Smooth muscle cell (in vitro differentiated cells): ENCODE data around the gene RAB4B. TPM values are rescaled to one million over a fixed set of nuclear protein-coding genes. Genes with fewer than 3 reads are reported as not detected.

Experiments
- DNase-seq: peaks from one replicate; lab custom pipeline; 2025; ENCODE audit not compliant: unreplicated experiment; lab: John Stamatoyannopoulos, UW
- H2AFZ ChIP-seq: fragments of 200-600 bp; sonication (generic); 2 replicates; pipeline ENCODE4 v1.6.0; 2016; ENCODE audit warnings: antibody characterized with exemption, low read depth, mild to moderate bottlenecking
- H3F3A ChIP-seq: fragments of 200-600 bp; sonication (generic); 2 replicates; pipeline ENCODE4 v1.6.0; 2017; ENCODE audit warnings: antibody characterized with exemption, low read depth
- H3K27ac ChIP-seq: fragments of 200-600 bp; sonication (generic); 2 replicates; pipeline ENCODE4 v1.5.1; 2016; ENCODE audit warnings: low read depth, mild to moderate bottlenecking
- H3K27me3 ChIP-seq: fragments of 200-600 bp; sonication (generic); 2 replicates; pipeline ENCODE4 v1.6.1; 2016; ENCODE audit warnings: low read depth, mild to moderate bottlenecking
- H3K36me3 ChIP-seq: fragments of 200-600 bp; sonication (generic); 2 replicates; pipeline ENCODE4 v1.5.1; 2016; ENCODE audit warnings: low read depth
- H3K4me1 ChIP-seq: fragments of 200-600 bp; sonication (generic); 2 replicates; pipeline ENCODE4 v1.5.1; 2016; ENCODE audit warnings: low read depth
- H3K4me2 ChIP-seq: fragments of 200-600 bp; sonication (generic); 2 replicates; pipeline ENCODE4 v1.6.0; 2016; ENCODE audit warnings: mild to moderate bottlenecking
- H3K4me3 ChIP-seq: fragments of 200-600 bp; sonication (generic); 2 replicates; pipeline ENCODE4 v1.5.1; 2016; ENCODE audit warnings: mild to moderate bottlenecking
- H3K79me2 ChIP-seq: fragments of 200-600 bp; sonication (generic); 2 replicates; pipeline ENCODE4 v1.6.0; 2016; ENCODE audit warnings: low read depth, mild to moderate bottlenecking
- H3K9ac ChIP-seq: fragments of 200-600 bp; sonication (generic); 2 replicates; pipeline ENCODE4 v1.6.0; 2016; ENCODE audit warnings: low read depth
- H3K9me3 ChIP-seq: fragments of 200-600 bp; sonication (generic); replicated peaks from 2 replicates; pipeline ENCODE4 v1.5.1; 2016; ENCODE audit warnings: low read depth
- H4K20me1 ChIP-seq: fragments of 200-600 bp; sonication (generic); 2 replicates; pipeline ENCODE4 v1.6.0; 2016; ENCODE audit warnings: low read depth
- CTCF ChIP-seq: fragments of 200-600 bp; sonication (generic); IDR thresholded peaks from 2 replicates; pipeline ENCODE4 v1.5.1; 2017; ENCODE audit warnings: borderline replicate concordance, mild to moderate bottlenecking, antibody characterized with exemption; ENCODE audit not compliant: insufficient read depth, poor library complexity, severe bottlenecking
- WGBS: methylation state at CpG from one replicate; pipeline ENCODE4 v1.1.7; 2016; ENCODE audit warnings: low lambda C conversion rate; 5-methylcytosine and 5-hydroxymethylcytosine counted together
- polyA plus RNA-seq: library from polyadenylated mRNA; unstranded; fragments of >200 nt; fragmentation: Nextera tagmentation; extraction: Ambion mirVana; gene quantifications from 2 replicates; pipeline ENCODE4 v1.2.1, GENCODE V29; 2016
- total RNA-seq: library from RNA; depleted of rRNA; stranded (reverse); fragments of >200 nt; gene quantifications from 2 replicates; pipeline ENCODE4 v1.2.3, GENCODE V29; 2014

RAB4B gene
- total and polyA plus RNA-seq, 2 experiments from 2014 or later, result 10.6 to 39.5 TPM

- H3K4me1 ChIP-seq, result peaks cover 16% of the 10 kb centered on the region
- no peaks in the 10 kb centered on the region for H3K9me3 ChIP-seq
- H3K9ac ChIP-seq, result peak within 1 kb of the TSS; percentile 89
- H3K79me2 ChIP-seq, result peaks cover 35% of the 10 kb centered on the region
- peak within 1 kb of the TSS; percentile 68 for H2AFZ ChIP-seq
- peak within 1 kb of the TSS; percentile 97 for H3K4me2 ChIP-seq
- DNase-seq, result peak; percentile 99
- peaks cover 15% of the 10 kb centered on the region for H4K20me1 ChIP-seq
- peak within 1 kb of the TSS; percentile 93 for H3K27ac ChIP-seq
- no peak for TF ChIP-seq CTCF
- WGBS, result 2% methylated on average over 43 of the region's 43 CpGs
- H3K4me3 ChIP-seq, result peak within 1 kb of the TSS; percentile 72
- no peaks in the 10 kb centered on the region for H3K27me3 ChIP-seq
- H3K36me3 ChIP-seq, result no peaks in the 10 kb centered on the region
- peaks cover 5% of the 10 kb centered on the region for H3F3A ChIP-seq
Observed at GRCh38 chr19:40750058-40750873, 27.8 kb upstream of the RAB4B start, which contains the start of gene ACTMAP. Gene ACTMAP (minus strand): TSS chr19:40750477. CDS start chr19:40749803, 674 bp downstream.

- peak; percentile 99 for DNase-seq
- H3K79me2 ChIP-seq, result peaks cover 42% of the 10 kb centered on the region
- TF ChIP-seq CTCF, result no peak
Observed at GRCh38 chr19:40750874-40751537, 27.0 kb upstream of the RAB4B start, which contains the start of gene SNRPA. Gene SNRPA (plus strand): TSS chr19:40751203. CDS start chr19:40751409, 206 bp downstream.

GRCh38 chr19:40752257-40752781 is 25.7 kb upstream of the RAB4B start:
- Histone ChIP-seq H3K4me1 (peaks cover 16% of the 10 kb centered on the region), H4K20me1 (peaks cover 35% of the 10 kb centered on the region), H3K27ac (peak overlapping the region; percentile 87), H3K36me3 (no peaks in the 10 kb centered on the region), H3K4me2 (peak overlapping the region; percentile 84), H3K4me3 (peak overlapping the region; percentile 66), H3K9ac (peak overlapping the region; percentile 89), H3F3A (no peaks in the 10 kb centered on the region), H3K27me3 (no peaks in the 10 kb centered on the region), H3K9me3 (no peaks in the 10 kb centered on the region), H3K79me2 (peaks cover 55% of the 10 kb centered on the region), H2AFZ (no peak overlapping the region)
- TF ChIP-seq CTCF, result no peak
- no peak for DNase-seq
- WGBS, result 72% methylated on average over 10 of the region's 12 CpGs

More at GRCh38 chr19:40750874-40751537, 27.0 kb upstream of the RAB4B start, which contains the start of gene SNRPA:
- Histone ChIP-seq H3F3A (no peaks in the 10 kb centered on the region), H3K4me2 (peak within 1 kb of the TSS; percentile 97), H3K9ac (peak within 1 kb of the TSS; percentile 89), H4K20me1 (peaks cover 22% of the 10 kb centered on the region), H2AFZ (peak within 1 kb of the TSS; percentile 68), H3K27me3 (no peaks in the 10 kb centered on the region), H3K27ac (peak within 1 kb of the TSS; percentile 93), H3K4me3 (peak within 1 kb of the TSS; percentile 72), H3K9me3 (no peaks in the 10 kb centered on the region), H3K4me1 (peaks cover 16% of the 10 kb centered on the region), H3K36me3 (no peaks in the 10 kb centered on the region)
- WGBS, result under 1% methylated on average over 45 of the region's 46 CpGs
